Measurements from ENCODE around the gene MLN.

DNA sequence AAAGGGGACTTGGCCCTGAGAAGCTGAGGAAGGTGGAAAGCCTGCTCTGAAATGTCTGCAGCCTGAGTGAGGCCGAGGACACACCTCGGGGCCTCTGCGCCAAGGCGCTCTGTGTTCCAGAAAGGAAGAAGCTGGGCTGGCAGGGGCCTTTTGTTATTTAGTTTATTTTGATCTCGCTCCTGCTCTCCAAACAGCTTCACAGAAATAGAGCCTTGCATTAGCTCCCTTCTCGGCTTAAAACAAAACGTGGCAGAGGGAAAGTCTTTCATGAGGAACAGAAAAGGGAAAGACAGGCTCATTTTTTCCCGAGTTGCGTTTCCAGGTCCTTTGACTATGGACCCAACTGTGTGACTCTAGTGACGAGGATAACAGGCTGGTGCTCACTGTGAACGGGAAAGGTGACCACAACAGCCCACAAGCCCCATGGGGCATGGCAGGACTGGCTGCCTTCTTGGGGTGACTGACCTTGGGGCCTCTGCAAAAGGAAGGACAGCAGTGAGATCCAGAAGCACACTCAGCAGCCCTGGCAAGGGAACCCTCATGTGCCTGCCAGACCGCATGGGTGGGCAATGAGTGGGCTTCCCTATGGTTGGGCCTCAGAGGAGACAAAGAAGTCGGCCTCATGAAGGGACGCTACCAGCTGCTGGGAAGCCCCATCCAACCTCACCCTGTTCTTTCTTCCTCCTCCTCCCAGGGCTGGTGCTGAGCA lies 33.5 kb downstream of the MLN start:
- no peak for TF ChIP-seq CTCF (IDR thresholded peaks at IDR 0.05; ENCODE audit: low read length)
- TF ChIP-seq EZH2 (IDR thresholded peaks at IDR 0.05; ENCODE audit: borderline replicate concordance, low read length) = no peak
